SKM-1 treated with dmso at 0.1 percent for 144 hours (cell line): ENCODE results near the gene NOS1AP.
"Not testable (repeated sequence)": the region's sequence is repeated elsewhere in the genome, so short reads cannot be mapped to it uniquely, and the experiment has no call there.

ENCODE experiments used
- DNase-seq: peaks from one replicate; lab custom pipeline; 2025; ENCODE audit not compliant: unreplicated experiment; lab: John Stamatoyannopoulos, UW

Gene NOS1AP

GRCh38 chr1:162165528-162165927 lies 96.0 kb downstream of the NOS1AP start:
- no peak for DNase-seq

GRCh38 chr1:162166917-162167615 lies 97.6 kb downstream of the NOS1AP start:
- DNase-seq: no peak

- DNase-seq: no peak
Observed at GRCh38 chr1:162168261-162168660, 98.8 kb downstream of the NOS1AP start.

- DNase-seq: no peak
Observed at GRCh38 chr1:162169031-162169790, 99.7 kb downstream of the NOS1AP start.

GRCh38 chr1:162171111-162171510 lies 101.6 kb downstream of the NOS1AP start:
- DNase-seq: no peak

GRCh38 chr1:162172311-162173102 lies 103.0 kb downstream of the NOS1AP start:
- no peak for DNase-seq

- not testable (repeated sequence) for DNase-seq
Observed at GRCh38 chr1:162173607-162174006, 104.1 kb downstream of the NOS1AP start.

GRCh38 chr1:162174027-162174426 lies 104.5 kb downstream of the NOS1AP start:
- DNase-seq: not testable (repeated sequence)

- DNase-seq: no peak
Observed at GRCh38 chr1:162175379-162176081, 106.0 kb downstream of the NOS1AP start.

GRCh38 chr1:162177126-162177525 lies 107.6 kb downstream of the NOS1AP start:
- no peak for DNase-seq

- DNase-seq: no peak
Observed at GRCh38 chr1:162178432-162178831, 108.9 kb downstream of the NOS1AP start.

- no peak for DNase-seq
Observed at GRCh38 chr1:162179121-162179520, 109.6 kb downstream of the NOS1AP start.

GRCh38 chr1:162180813-162181212 lies 111.3 kb downstream of the NOS1AP start:
- no peak for DNase-seq

GRCh38 chr1:162182090-162182489 lies 112.6 kb downstream of the NOS1AP start:
- no peak for DNase-seq

- DNase-seq: no peak
Observed at GRCh38 chr1:162185314-162186025, 116.0 kb downstream of the NOS1AP start.

- DNase-seq: no peak
Observed at GRCh38 chr1:162186026-162186374, 116.5 kb downstream of the NOS1AP start.

- DNase-seq: no peak
Observed at GRCh38 chr1:162186406-162186805, 116.9 kb downstream of the NOS1AP start.

GRCh38 chr1:162187687-162188276 lies 118.3 kb downstream of the NOS1AP start:
- DNase-seq: no peak

GRCh38 chr1:162189345-162189744 lies 119.9 kb downstream of the NOS1AP start:
- no peak for DNase-seq
